Fibroblast of skin of scalp (primary cell): Measurements from ENCODE around the gene ALK.
A peak's percentile ranks its signal among the peaks of the same experiment; 100 is the strongest.

Experiments used
- DNase-seq: peaks from one replicate; pipeline ENCODE4 v3.0.0-alpha.2; 2013

Gene ALK

DNA sequence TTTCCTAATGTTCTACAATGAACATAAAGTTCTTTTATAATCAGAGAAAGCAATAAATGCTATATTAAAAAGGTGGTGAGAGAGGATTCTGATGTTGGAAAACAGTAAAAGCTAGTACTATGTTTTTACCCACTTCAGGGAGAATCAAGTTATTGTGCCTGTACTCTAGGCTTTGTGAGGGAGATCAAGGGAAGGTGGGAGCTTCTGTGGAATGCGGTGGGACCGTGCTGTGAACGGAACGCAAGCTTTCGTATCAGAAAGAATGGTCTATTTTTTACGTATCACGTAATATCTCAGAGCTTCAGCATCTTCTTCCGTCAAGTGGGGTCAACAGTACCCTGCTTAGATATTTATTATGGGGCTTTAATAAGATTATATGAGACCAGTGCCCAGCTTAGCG, 613.0 kb downstream of the ALK start:
- DNase-seq = no peak

DNA sequence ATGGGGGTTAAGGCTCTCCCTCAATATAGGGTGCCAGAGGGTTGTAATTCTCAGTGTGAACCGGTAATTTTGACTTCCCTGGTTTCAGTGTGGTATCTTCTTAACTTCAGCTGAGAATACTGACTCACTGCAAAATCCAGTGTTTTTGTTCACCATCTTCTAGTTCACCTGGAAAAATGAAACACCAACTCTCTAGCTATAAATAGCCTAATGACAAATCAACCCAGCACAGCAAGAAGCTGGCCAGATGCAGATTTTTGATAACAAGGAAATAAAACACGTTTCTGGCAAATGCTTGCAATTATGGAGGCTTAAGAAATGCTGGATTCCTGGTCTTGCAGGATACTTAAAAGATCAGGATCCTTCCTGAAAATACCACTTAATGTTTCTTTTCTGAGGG, 613.9 kb downstream of the ALK start:
- no peak for DNase-seq

DNA sequence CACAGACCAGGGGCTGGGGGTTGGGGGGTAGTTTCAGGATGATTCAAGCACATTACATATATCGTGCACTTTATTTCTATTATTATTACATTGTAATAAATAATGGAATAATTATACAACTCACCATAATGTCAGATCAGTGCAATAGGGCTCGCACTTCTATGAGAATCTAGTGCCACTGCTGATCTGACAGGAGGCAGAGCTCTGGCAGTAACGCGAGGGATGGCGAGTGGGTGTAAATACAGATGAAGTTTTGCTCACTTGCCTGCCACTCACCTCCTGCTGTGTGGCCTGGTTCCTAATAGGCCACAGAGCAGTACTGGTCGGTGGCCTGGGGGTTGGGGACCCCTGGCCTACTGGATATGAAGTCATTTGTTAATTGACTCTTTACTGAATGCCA, 615.6 kb downstream of the ALK start:
- no peak for DNase-seq

DNA sequence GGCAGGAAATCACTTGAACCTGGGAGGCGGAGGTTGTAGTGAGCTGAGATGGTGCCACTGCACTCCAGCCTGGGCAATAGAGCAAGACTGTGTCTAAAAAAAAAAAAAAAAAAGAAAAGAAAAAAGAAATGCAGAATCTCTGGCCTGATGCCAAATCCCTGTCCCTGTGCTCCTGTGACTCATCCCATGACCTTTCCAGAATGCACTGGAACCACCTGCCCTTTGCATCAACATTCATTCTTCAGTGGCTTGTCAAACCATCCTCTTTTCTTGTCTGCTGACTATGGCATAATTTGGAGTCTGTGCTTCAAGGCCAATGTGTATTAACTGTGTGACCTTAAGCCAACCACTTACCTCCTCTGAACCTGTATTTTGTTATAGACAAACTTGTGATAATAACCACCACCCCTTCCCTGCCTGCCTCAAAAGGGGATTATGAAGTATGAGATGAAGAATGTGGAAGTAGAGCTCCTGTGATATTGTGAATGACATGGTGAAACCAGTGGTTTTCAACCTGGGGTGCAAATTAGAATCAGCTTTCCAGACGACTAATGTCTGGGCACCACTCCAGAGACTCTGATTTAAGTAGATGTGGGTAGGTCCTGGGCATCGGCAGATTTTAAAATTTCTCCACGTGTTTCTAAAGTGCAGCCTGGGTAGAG, 616.9 kb downstream of the ALK start:
- DNase-seq = no peak

DNA sequence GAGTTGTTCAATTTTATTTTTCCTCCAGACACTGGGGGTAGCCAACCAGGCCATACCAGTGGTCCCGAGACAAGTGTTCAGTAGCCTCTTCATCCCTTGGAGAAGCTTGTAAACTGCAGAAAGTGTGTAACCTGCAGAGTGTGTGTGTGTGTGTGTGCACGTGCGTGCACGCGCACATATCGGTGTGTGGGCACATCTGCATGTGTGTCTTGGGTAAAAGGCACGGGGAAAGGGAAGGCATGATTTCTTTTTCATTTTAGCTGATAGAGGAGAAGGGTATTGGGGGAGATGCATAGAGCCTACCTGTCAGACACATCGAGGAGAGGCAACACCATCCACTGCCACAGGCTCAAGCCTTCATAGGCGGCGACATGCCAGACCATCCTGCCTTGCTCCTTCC, 624.8 kb downstream of the ALK start:
- DNase-seq = no peak

DNA sequence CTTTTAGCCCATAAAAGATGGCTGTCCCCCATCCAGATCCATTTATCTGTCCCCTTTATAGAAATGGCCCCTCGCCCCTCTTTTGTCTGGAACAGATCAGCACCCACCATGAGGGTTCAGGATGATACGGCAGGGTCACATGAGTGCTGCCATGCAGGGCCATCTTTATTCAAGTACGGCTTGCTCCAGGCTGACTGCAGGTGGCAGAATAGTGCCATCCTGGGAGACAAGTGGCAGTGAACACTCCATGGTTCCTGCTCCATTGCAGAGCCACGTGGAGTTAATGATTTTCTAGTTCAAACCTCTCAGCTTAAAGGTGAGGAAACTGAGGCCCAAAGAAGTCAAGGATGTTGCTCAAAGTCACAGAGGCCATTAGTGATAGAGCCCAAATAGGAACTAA, 625.5 kb downstream of the ALK start:
- no peak for DNase-seq

DNA sequence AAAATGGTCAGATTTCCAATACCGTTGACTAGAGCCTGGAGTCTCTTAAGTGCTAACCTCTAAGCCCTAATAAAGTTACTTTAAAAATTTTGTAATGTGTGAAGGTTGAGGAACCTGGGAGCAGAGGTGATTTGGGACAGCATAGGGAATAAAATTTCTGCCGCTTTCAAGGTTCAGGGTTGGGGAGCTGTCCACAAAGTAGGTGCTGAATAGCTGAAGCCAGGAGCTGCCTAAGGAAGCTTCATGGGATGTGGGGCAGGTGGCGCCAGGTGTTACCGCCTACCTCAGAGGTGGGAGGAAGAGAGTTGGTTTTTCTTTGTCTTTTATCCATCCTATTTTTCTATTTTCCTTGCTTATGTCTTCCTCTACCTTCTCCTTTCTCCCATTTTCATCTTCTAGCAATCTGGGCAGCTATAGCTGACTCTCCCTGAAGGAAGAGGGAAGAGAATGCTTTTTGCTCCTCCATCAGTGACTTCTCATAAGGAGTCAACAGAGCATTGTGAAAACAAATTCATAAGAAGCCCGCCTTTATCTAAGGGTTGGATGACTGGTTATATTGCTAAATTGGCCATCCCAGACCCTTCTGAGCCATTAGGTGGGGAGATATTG, 627.5 kb downstream of the ALK start:
- peak; percentile 31 for DNase-seq

- DNase-seq = no peak
These were observed 630.9 kb downstream of the ALK start for GRCh38 chr2:29290293-29291047.

DNA sequence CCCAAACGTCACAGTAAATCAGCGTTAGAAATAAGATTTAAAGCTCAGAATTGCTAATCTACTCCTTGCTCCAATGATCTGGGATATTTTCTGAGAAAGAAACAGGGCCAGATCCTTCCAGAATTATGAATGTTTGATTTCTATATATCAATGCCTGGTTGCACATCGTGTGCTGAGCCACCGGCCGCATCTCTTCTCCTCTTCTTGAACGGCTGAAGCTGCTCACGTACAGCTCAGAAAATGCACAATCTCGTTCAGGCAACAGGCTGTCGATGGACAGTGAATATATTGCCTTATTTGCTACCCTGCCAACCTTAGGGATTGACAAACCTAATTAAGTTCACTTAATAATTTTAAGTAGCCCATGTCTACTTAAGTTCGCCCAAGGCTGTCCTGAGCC, 636.7 kb downstream of the ALK start:
- no peak for DNase-seq

DNA sequence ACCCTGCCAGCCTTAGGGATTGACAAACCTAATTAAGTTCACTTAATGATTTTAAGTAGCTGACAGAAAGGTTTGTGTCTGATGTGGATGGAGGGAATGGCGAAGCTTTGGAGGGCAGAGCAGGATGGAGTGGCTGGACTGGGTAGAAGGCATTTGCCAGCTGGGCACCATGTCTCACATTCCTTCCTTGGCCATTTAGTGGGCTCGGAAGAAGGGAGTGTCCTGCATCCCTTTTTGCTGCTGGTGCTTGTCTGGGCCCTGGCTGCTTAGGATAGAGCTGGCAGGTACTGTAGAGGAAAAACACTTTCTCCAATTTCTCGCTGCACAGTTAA, 639.5 kb downstream of the ALK start:
- no peak for DNase-seq

DNA sequence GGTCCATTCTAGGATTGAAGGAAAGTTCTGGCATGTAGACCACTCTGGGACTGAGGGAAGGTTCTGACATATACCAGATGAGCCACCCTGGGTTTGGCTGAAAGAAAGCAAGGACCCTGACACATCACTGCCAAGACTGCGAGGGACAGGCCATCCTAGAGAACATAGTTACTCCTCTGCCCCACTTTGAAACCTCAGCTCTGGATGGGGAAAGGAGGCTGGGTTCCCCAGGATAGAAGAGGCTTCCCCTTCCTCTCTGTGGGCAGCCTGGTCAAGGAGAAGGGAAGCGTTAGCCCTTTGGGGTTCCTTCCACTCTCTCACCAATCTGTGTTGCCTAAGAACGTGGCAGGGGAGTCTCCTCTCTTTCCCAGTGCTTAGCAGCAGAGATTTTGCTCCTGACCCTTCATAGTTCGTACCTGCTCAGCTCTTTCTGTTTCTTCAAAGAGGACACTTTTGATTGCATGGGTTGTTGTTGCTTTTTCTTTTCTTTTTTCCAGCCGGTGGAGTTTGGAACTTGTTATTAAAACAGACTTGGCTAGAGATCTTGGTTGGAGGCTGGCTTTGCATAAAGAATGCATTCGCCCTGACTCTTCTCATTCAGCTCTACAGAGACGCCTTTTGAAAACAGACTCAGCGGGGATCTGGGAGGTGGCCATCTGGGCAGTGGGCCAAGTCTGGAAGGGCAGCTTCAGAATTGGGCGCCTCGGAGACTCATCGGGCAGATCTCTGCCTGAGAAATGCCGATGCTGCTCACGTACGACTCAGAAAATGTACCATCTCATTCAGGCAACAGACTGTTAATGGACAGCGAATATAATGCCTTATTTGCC, 640.1 kb downstream of the ALK start:
- peak; percentile 92 for DNase-seq

- DNase-seq = no peak
These were observed 642.4 kb downstream of the ALK start for GRCh38 chr2:29278966-29279365.

DNA sequence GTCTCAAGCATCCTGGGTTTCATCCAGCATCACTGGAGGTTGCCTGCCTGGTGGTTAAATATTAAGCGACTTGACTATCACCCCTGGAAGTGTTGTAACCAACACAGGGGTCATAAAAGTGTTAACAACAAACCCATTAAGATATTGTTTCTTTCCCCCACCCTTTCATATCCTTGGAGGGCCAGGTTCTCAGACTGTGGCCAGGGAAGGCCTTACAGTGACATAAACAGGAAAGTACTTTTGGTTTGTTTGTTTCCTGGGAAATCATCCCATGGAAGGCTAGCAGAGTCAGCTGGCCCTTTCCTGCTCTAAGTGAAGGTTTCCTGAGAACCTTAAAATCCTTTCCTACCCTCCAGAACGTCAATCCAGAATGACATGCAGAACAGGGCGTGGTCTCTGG, 645.2 kb downstream of the ALK start:
- no peak for DNase-seq

DNA sequence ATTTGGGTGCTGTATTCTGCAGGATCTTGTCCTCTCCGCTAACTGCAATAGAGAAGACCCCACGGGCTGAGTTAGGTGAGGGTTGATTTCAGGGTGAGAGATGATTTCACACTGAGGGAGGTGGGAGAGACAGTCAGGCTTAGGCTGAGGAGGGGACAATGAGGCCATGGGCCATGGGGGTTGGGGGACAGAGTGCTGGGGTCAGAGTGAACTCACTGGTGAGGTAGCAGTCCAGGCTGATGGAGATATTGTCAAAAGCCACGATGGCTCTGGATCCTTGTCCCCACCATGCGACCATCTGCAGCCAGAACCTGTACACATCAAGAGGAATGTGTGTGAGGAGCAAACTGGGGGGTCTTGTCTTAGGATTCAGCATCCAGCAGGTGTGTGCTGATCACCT, 646.2 kb downstream of the ALK start:
- DNase-seq = no peak

DNA sequence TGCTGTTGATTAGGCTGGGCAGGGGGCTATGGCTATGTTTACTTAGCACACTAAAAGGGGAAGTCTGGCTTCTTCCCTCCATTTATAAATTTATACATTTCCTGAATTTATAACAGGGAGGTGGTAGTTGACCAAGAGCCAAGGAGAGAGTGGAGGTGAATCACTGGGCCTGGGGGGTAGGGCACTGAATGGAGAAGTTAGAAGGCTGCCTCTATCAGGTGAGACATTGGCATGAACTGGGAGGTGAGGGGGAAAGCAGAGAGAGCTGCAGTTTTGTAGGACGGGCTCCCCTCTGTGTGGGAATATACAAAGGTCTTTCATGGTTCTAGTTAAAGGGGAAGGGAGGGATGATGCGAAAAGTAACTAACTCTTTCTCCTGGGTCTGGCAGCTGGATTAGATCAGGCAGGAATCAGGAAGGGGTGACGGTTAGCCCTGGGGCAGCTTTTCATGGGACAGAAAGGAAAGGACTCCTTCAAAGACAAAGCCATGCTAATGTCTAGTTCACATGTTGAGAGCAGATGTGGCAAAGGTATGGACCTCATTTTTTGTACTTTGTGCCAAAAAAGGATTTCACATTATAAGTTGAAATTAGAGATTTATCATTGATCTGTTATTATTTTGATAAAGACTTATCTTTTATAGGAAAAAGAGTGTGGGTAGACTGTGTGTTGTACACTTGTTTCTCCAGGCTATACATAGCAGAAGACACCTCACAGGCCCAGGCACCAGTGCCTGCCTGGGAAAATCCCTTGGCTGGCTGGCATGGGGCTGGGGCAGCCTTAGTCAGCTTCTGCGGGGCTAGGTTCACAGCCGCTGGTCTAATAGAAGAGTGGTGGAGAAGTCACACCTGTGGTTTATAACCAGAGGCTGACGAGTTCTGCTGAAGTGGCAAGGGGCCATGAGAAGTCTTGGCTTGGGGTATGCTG, 647.4 kb downstream of the ALK start:
- DNase-seq = no peak

GRCh38 chr2:29273004-29273684, 648.2 kb downstream of the ALK start:
- DNase-seq = no peak

- no peak for DNase-seq
These were observed 649.1 kb downstream of the ALK start for GRCh38 chr2:29272311-29272710.

DNA sequence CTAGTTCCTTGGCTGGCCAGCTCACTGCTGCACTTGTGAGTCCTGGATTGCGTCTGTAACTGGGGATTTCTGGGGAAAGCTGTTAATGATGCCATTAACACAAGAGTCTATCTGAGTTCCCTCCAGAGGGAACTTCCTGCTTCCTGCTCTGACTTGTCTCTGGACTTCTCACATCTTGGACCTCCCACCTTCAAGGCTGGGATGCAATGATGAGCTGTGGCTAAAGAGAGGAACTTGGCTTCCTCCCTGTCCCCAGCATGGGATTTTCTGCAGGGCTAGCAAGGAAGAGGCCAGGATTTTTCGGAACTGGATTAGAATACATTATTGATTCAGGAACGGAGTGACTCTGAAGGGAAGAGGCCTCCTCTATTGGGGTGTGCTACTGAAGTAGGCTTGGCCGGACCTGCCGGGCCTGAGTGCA, 650.7 kb downstream of the ALK start:
- no peak for DNase-seq

GRCh38 chr2:29269765-29270109, 651.6 kb downstream of the ALK start:
- no peak for DNase-seq

GRCh38 chr2:29269095-29269764, 652.2 kb downstream of the ALK start:
- no peak for DNase-seq

DNA sequence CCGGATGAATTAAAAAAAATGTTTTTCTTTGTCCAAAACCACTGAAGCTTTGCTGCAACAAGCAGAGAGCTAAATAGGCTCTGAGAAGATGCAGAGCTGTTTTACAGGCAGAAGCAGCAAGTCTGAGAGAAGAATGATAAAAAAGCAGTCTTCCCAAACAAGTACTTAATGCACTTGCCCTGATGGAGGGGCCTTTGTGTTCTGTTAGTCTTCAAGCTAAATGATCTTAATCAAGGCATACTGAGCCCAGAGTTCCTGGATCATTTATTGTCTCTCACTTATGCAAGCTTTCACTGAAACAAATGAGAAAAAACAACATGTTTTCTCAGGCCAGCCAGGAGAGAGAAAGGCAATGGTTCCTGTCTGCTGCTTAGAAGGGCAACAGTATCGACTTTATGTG, 653.7 kb downstream of the ALK start:
- no peak for DNase-seq
